HepG2 (cell line): Measurements from ENCODE around the gene SIMC1. TPM values are rescaled to one million over a fixed set of nuclear protein-coding genes. Genes with fewer than 3 reads are reported as not detected.
"Not testable (repeated sequence)": the region's sequence is repeated elsewhere in the genome, so short reads cannot be mapped to it uniquely, and the experiment has no call there.

Experiments
- ATAC-seq: fragments of 200-7000 bp; cut with Tn5 transposase; 3 replicates; pipeline ENCODE4 v1.9.1; 2020; ENCODE audit warnings: mild to moderate bottlenecking, moderate library complexity
- BruUV-seq: library from RNA; stranded (reverse); fragments of 400-500 nt; replicated peaks from 2 replicates; lab custom pipeline; 2021; lab: Mats Ljungman, UMichigan
- CTCF ChIA-PET: fragments of 300-600 bp; formaldehyde crosslinking; extraction: SDS; loops from one replicate; lab custom pipeline; 2021; ENCODE audit warnings: low total read pairs, inconsistent platforms, low intra/inter-chr PET ratio; lab: Yijun Ruan, JAX
- POLR2A ChIA-PET: fragments of 350-600 bp; sonication (Branson Sonifier 250); formaldehyde crosslinking; loops from one replicate; lab custom pipeline; 2020; ENCODE audit warnings: antibody characterized with exemption, inconsistent platforms; lab: Yijun Ruan, JAX
- DNase-seq: peaks from one replicate; pipeline ENCODE4 v3.0.0-alpha.2; 2015; ENCODE audit warnings: low spot score
- FAIRE-seq: peaks from 3 replicates; lab custom pipeline; 2011; peaks lifted over from hg19 to GRCh38; lab: Jason Lieb, UNC
- H2AFZ ChIP-seq: one replicate; pipeline ENCODE4 v1.6.1; 2011; ENCODE audit warnings: low read length, inconsistent platforms
- H3K27ac ChIP-seq: fragments of 300-600 bp; 3 replicates; pipeline ENCODE4 v1.8.0; 2011; ENCODE audit warnings: mixed run types, mild to moderate bottlenecking, mixed read lengths, low read length, inconsistent platforms; ENCODE audit not compliant: insufficient read depth; ENCODE audit errors: extremely low read length
- H3K27me3 ChIP-seq, 2 experiments: fragments of 200-600 bp in 1 of 2; 2 replicates in 1 of 2; 3 replicates in 1 of 2; pipeline versions ENCODE4 v1.6.0 to v1.8.0; 2011; ENCODE audit warnings: low read length in 2 of 2, mild to moderate bottlenecking in 2 of 2, moderate library complexity in 2 of 2, inconsistent platforms in 1 of 2; ENCODE audit not compliant: insufficient read depth in 2 of 2, control insufficient read depth in 1 of 2
- H3K36me3 ChIP-seq, 2 experiments: fragments of 200-600 bp in 1 of 2; replicated peaks in 1 of 2; 2 replicates in 1 of 2; 3 replicates in 1 of 2; pipeline versions ENCODE4 v1.5.1 to v1.8.0; 2011; ENCODE audit warnings: low read length in 2 of 2, inconsistent platforms in 1 of 2; ENCODE audit not compliant: insufficient read depth in 2 of 2, control insufficient read depth in 1 of 2
- H3K4me1 ChIP-seq: 2 replicates; pipeline ENCODE4 v1.5.1; 2012; ENCODE audit warnings: low read length, inconsistent platforms; ENCODE audit not compliant: insufficient read depth
- H3K4me2 ChIP-seq: 2 replicates; pipeline ENCODE4 v1.6.0; 2011; ENCODE audit warnings: low read depth, low read length, inconsistent platforms
- H3K4me3 ChIP-seq, 3 experiments: fragments of 200-600 bp in 1 of 3; sonication (generic), shearing (Covaris generic) in 1 of 3; replicated peaks in 1 of 3; 2 replicates each; pipeline ENCODE4 v1.5.1; 2011 to 2016; ENCODE audit warnings: low read length in 3 of 3, inconsistent platforms in 2 of 3, low read depth in 2 of 3, mild to moderate bottlenecking in 2 of 3, control low read depth in 1 of 3, mixed read lengths in 1 of 3; ENCODE audit not compliant: insufficient read depth in 1 of 3
- H3K79me2 ChIP-seq: one replicate; pipeline ENCODE4 v1.6.1; 2011; ENCODE audit warnings: low read length, inconsistent platforms; ENCODE audit not compliant: insufficient read depth
- H3K9ac ChIP-seq: 2 replicates; pipeline ENCODE4 v1.6.0; 2011; ENCODE audit warnings: mild to moderate bottlenecking, low read depth, low read length, inconsistent platforms; ENCODE audit not compliant: insufficient read depth
- H3K9me3 ChIP-seq: 2 replicates; pipeline ENCODE4 v1.5.1; 2012; ENCODE audit warnings: mild to moderate bottlenecking, low read length
- H4K20me1 ChIP-seq: 2 replicates; pipeline ENCODE4 v1.6.0; 2011; ENCODE audit warnings: inconsistent platforms, mild to moderate bottlenecking, low read length, moderate library complexity; ENCODE audit not compliant: insufficient read depth
- WGBS: methylation state at CpG from one replicate; pipeline ENCODE4 v1.1.6; 2017; ENCODE audit warnings: low lambda C conversion rate; 5-methylcytosine and 5-hydroxymethylcytosine counted together
- in situ Hi-C: cut with HindIII; loops from 2 replicates; pipeline ENCODE4 v1.10.0; 2017; ENCODE audit warnings: low pct_unique_long_range_greater_than_20kb; ENCODE audit not compliant: extremely low pct_ligation_motif_present
- intact Hi-C: fragments of 100-400 bp; cut with micrococcal nuclease; formaldehyde crosslinking; loops from one replicate; pipeline ENCODE4 v1.10.0; 2022; ENCODE audit not compliant: unreplicated experiment
- polyA plus RNA-seq, 8 experiments: library from polyadenylated mRNA; depleted of rRNA in 3 of 8; stranded (reverse) in 7 of 8; unstranded in 1 of 8; fragments of >200 nt; fragmentation: Illumina TruSeq in 4 of 8; extraction: Trizol in 4 of 8; gene quantifications; 2 replicates each; pipeline versions ENCODE4 v1.2.1 to v1.2.3, GENCODE V29; 2011 to 2016; ENCODE audit warnings: low read depth in 4 of 8, missing spikeins in 1 of 8, mixed read lengths in 1 of 8; ENCODE audit not compliant: insufficient read depth in 1 of 8
- total RNA-seq, 5 experiments: library from RNA; depleted of rRNA; stranded (reverse); fragments of >200 nt; fragmentation: Illumina TruSeq; extraction: Trizol; gene quantifications; 2 replicates each; pipeline ENCODE4 v1.2.3, GENCODE V29; 2016; ENCODE audit warnings: low read depth in 1 of 5

The SIMC1 gene
- total and polyA plus RNA-seq, 2 of the 13 experiments (the other 11 are each of a cell fraction or from before 2014, with no cell fraction given): 5.4 to 6.8 TPM

DNA sequence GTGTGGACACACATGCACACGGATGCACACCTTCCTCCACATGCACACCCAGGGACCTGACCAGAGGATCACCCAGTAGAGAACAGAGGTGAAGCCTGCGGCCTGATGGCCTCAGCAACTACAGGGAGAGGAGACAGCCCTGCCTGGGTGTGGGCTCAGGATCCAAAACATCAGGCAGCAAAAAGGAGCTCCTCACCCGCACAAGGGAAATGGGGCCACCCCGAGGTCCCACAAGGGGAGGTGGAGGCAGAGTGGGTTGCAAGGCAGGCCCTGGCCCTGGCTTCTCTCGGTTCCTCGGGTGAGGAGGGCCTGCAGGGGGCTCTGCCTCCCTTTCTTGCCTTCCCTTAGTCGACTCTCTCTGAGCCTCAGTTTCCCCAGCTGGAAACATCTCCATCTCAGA, 41.4 kb upstream of the SIMC1 start:
- H3K36me3 ChIP-seq, H3K9me3 ChIP-seq, H3K4me1 ChIP-seq, BruUV-seq, intact Hi-C loops, CTCF ChIA-PET, H3K27ac ChIP-seq, FAIRE-seq, in situ Hi-C loops, H3K4me2 ChIP-seq, H3K27me3 ChIP-seq, POLR2A ChIA-PET, DNase-seq, H2AFZ ChIP-seq, H3K4me3 ChIP-seq, H3K9ac ChIP-seq, ATAC-seq, H3K79me2 ChIP-seq, H4K20me1 ChIP-seq: not testable (repeated sequence)
- WGBS: 0% methylated on average over 3 of the region's 7 CpGs

DNA sequence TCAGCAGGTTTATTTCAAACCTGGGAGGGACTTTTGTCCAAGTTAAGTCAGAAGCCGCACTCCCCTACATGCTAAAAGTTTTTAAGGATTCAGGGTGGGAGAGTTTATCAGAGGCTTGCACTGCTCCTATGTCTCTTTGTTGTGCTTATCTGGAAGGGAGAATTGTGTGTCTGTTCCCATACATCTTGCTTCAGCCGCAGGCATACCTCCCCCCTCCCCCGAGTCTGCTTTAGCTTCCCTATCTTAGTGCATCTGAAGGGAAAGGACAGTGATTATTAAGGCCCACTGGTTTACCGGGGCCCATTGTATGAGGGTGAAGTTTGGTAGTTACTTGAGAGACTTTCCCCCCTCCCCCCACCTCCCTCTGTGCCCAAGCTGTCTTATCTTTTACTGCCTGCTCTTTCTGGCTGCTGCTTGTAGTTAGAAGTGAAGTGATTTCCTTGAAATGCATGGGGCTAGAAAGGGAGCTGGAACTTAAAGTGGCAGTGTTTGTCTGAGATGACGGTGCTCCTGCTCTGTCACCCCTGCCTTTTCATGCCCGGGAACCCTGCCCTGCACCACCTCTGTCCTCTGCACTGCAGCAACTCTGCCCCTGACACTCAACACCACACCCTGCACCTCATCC, 40.9 kb upstream of the SIMC1 start:
- H3K27me3 ChIP-seq, H3K4me1 ChIP-seq, DNase-seq, intact Hi-C loops, POLR2A ChIA-PET, H3K79me2 ChIP-seq, FAIRE-seq, CTCF ChIA-PET, in situ Hi-C loops, BruUV-seq, H3K4me2 ChIP-seq, H3K36me3 ChIP-seq, H3K4me3 ChIP-seq, H2AFZ ChIP-seq, H4K20me1 ChIP-seq, H3K9me3 ChIP-seq, ATAC-seq, H3K27ac ChIP-seq, H3K9ac ChIP-seq: not testable (repeated sequence)
- WGBS: 25% methylated on average over 6 of the region's 6 CpGs

DNA sequence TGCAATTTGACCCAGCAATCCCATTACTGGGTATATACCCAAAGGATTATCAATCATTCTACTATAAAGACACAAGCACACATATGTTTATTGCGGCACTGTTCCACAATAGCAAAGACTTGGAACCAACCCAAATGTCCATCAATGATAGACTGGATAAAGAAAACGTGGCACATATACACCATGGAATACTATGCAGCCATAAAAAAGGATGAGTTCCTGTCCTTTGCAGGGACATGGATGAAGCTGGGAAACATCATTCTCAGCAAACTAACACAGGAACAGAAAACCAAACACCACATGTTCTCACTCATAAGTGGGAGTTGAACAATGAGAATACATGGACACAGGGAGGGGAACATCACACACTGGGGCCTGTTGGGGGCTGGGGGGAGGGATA, 39.9 kb upstream of the SIMC1 start:
- FAIRE-seq, intact Hi-C loops, H3K4me3 ChIP-seq, H3K9me3 ChIP-seq, H2AFZ ChIP-seq, ATAC-seq, H3K9ac ChIP-seq, H3K27ac ChIP-seq, CTCF ChIA-PET, H4K20me1 ChIP-seq, DNase-seq, H3K27me3 ChIP-seq, H3K4me2 ChIP-seq, in situ Hi-C loops, H3K79me2 ChIP-seq, BruUV-seq, POLR2A ChIA-PET, H3K36me3 ChIP-seq, H3K4me1 ChIP-seq: not testable (repeated sequence)
- WGBS: 55% methylated on average over 2 of the region's 2 CpGs
